Endodermal cell (in vitro differentiated cells): Measurements from ENCODE around the gene TIGD1. TPM values are rescaled to one million over a fixed set of nuclear protein-coding genes. Genes with fewer than 3 reads are reported as not detected.

Experiments used
- DNase-seq: peaks from one replicate; pipeline ENCODE4 v3.0.0-alpha.2; 2017
- H3K27ac ChIP-seq: 2 replicates; pipeline ENCODE4 v1.5.1; 2013; ENCODE audit warnings: mild to moderate bottlenecking, low read depth, low read length, moderate library complexity
- H3K27me3 ChIP-seq: 2 replicates; pipeline ENCODE4 v1.6.1; 2013; ENCODE audit warnings: mild to moderate bottlenecking, low read length, moderate library complexity; ENCODE audit not compliant: insufficient read depth, control insufficient read depth, poor library complexity, severe bottlenecking
- H3K36me3 ChIP-seq: 2 replicates; pipeline ENCODE4 v1.7.0; 2013; ENCODE audit warnings: mild to moderate bottlenecking, low read length, moderate library complexity; ENCODE audit not compliant: control insufficient read depth, insufficient read depth
- H3K4me1 ChIP-seq: one replicate; pipeline ENCODE4 v1.7.0; 2013; ENCODE audit warnings: low read length; ENCODE audit not compliant: control insufficient read depth, insufficient read depth
- H3K4me3 ChIP-seq: 2 replicates; pipeline ENCODE4 v1.5.1; 2013; ENCODE audit warnings: mild to moderate bottlenecking, low read length, moderate library complexity
- H3K9ac ChIP-seq: 2 replicates; pipeline ENCODE4 v1.6.1; 2013; ENCODE audit warnings: mild to moderate bottlenecking, low read length, moderate library complexity; ENCODE audit not compliant: poor library complexity, severe bottlenecking; ENCODE audit errors: extremely low read depth
- H3K9me3 ChIP-seq: 2 replicates; pipeline ENCODE4 v1.6.1; 2013; ENCODE audit warnings: mild to moderate bottlenecking, low read length, moderate library complexity; ENCODE audit not compliant: control insufficient read depth
- H3K27ac Mint-ChIP-seq: 2 replicates; pipeline ENCODE4 v1.8.0; 2020; ENCODE audit warnings: mixed read lengths
- H3K27me3 Mint-ChIP-seq: 2 replicates; pipeline ENCODE4 v1.8.0; 2021; ENCODE audit warnings: mild to moderate bottlenecking, mixed read lengths; ENCODE audit not compliant: insufficient read depth
- H3K36me3 Mint-ChIP-seq: 2 replicates; pipeline ENCODE4 v1.8.0; 2020; ENCODE audit warnings: low read depth, mixed read lengths
- H3K4me1 Mint-ChIP-seq: 2 replicates; pipeline ENCODE4 v1.8.0; 2020; ENCODE audit warnings: mixed read lengths
- H3K4me3 Mint-ChIP-seq: 2 replicates; pipeline ENCODE4 v1.8.0; 2020; ENCODE audit warnings: mild to moderate bottlenecking, moderate library complexity, mixed read lengths
- H3K9me3 Mint-ChIP-seq: 2 replicates; pipeline ENCODE4 v1.8.0; 2020; ENCODE audit warnings: mild to moderate bottlenecking, mixed read lengths
- CTCF ChIP-seq: fragments of 200-600 bp; sonication (generic); conservative IDR thresholded peaks from 2 replicates; pipeline ENCODE4 v1.5.0; 2021; ENCODE audit warnings: antibody characterized with exemption, mild to moderate bottlenecking
- WGBS, 2 experiments: methylation state at CpG; one replicate each; pipeline versions ENCODE4 v1.1.5 to v1.1.7; 2013; ENCODE audit warnings: missing lambda C conversion rate in 2 of 2, mixed read lengths in 1 of 2; ENCODE audit not compliant: insufficient coverage in 1 of 2, insufficient read length in 1 of 2; 5-methylcytosine and 5-hydroxymethylcytosine counted together
- total RNA-seq, 2 donors: library from RNA; stranded (reverse); fragmentation: NEBNext Ultra II Directional in 1 of 2; extraction: Animal tissue kit (Norgen Biotek cat#: 25700) in 1 of 2; gene quantifications; 2 replicates in 1 of 2; 3 replicates in 1 of 2; pipeline ENCODE4 v1.2.1, GENCODE V29; 2021

TIGD1 gene
- total RNA-seq, 2 donors from 2014 or later, result 6.5 to 6.7 TPM

- no peaks in the 10 kb centered on the region for H3K9me3 ChIP-seq
- 93 to 100% methylated on average over 3 to 4 of the region's 5 CpGs for WGBS, 2 experiments
- no peak overlapping the region for H3K9ac ChIP-seq
- no peaks in the 10 kb centered on the region for H3K27me3 Mint-ChIP-seq
- no peak overlapping the region for H3K4me3 Mint-ChIP-seq
- H3K27ac ChIP-seq, result no peak overlapping the region
- H3K9me3 Mint-ChIP-seq, result no peaks in the 10 kb centered on the region
- no peak overlapping the region for H3K27ac Mint-ChIP-seq
- H3K4me1 ChIP-seq, result no peaks in the 10 kb centered on the region
- H3K4me3 ChIP-seq, result no peak overlapping the region
- no peak for DNase-seq
- peaks cover 85% of the 10 kb centered on the region for H3K36me3 ChIP-seq
- no peak for TF ChIP-seq CTCF
- no peaks in the 10 kb centered on the region for H3K27me3 ChIP-seq
- peaks cover 87% of the 10 kb centered on the region for H3K36me3 Mint-ChIP-seq
- H3K4me1 Mint-ChIP-seq, result no peaks in the 10 kb centered on the region
These were observed 17.8 kb upstream of the TIGD1 start for GRCh38 chr2:232568161-232568560.

GRCh38 chr2:232567721-232568120 lies 17.4 kb upstream of the TIGD1 start:
- Histone ChIP-seq H3K36me3 (peaks cover 85% of the 10 kb centered on the region), H3K9ac (no peak overlapping the region), H3K9me3 (no peaks in the 10 kb centered on the region), H3K4me3 (no peak overlapping the region), H3K4me1 (no peaks in the 10 kb centered on the region), H3K27me3 (no peaks in the 10 kb centered on the region), H3K27ac (no peak overlapping the region)
- no peak overlapping the region for H3K4me3 Mint-ChIP-seq
- H3K36me3 Mint-ChIP-seq, result peaks cover 88% of the 10 kb centered on the region
- H3K27me3 Mint-ChIP-seq, result no peaks in the 10 kb centered on the region
- DNase-seq, result no peak
- H3K4me1 Mint-ChIP-seq, result no peaks in the 10 kb centered on the region
- TF ChIP-seq CTCF, result no peak
- no peaks in the 10 kb centered on the region for H3K9me3 Mint-ChIP-seq
- H3K27ac Mint-ChIP-seq, result peak overlapping the region; percentile 9

DNA sequence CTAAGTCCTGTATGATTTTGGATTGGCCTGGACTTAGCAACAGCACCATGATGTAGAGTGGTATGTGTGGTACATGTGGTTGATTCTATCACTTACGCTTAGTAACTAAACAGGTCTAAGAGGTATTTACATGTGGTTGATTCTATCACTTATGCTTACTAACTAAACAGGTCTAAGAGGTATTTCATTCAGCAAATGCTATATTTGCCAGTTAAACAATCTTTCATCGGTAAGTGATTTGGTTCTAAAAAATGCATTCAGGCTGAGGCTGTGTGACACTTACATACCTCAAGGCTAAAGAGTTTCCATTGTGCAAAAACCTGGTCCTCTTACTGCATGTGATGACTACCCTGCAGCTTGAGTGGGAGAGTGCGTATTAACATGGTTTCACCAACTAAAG lies 13.2 kb upstream of the TIGD1 start:
- no peak overlapping the region for H3K9ac ChIP-seq

More for the DNA sequence above, 13.2 kb upstream of the TIGD1 start:
- no peaks in the 10 kb centered on the region for H3K9me3 ChIP-seq
- H3K27me3 ChIP-seq, result no peaks in the 10 kb centered on the region
- DNase-seq, result no peak
- peaks cover 91% of the 10 kb centered on the region for H3K36me3 ChIP-seq
- H3K4me3 Mint-ChIP-seq, result no peak overlapping the region
- no peaks in the 10 kb centered on the region for H3K27me3 Mint-ChIP-seq
- H3K4me1 ChIP-seq, result no peaks in the 10 kb centered on the region
- H3K27ac Mint-ChIP-seq, result no peak overlapping the region
- TF ChIP-seq CTCF, result no peak
- no peak overlapping the region for H3K4me3 ChIP-seq
- no peaks in the 10 kb centered on the region for H3K9me3 Mint-ChIP-seq
- H3K36me3 Mint-ChIP-seq, result peaks cover 90% of the 10 kb centered on the region
- WGBS, 2 experiments, result 97 to 100% methylated on average over 1 to 2 of the region's 3 CpGs
- H3K4me1 Mint-ChIP-seq, result no peaks in the 10 kb centered on the region
- no peak overlapping the region for H3K27ac ChIP-seq
